ENCODE measurements around the gene SCN4A.

- TF ChIP-seq, protein P1, sequence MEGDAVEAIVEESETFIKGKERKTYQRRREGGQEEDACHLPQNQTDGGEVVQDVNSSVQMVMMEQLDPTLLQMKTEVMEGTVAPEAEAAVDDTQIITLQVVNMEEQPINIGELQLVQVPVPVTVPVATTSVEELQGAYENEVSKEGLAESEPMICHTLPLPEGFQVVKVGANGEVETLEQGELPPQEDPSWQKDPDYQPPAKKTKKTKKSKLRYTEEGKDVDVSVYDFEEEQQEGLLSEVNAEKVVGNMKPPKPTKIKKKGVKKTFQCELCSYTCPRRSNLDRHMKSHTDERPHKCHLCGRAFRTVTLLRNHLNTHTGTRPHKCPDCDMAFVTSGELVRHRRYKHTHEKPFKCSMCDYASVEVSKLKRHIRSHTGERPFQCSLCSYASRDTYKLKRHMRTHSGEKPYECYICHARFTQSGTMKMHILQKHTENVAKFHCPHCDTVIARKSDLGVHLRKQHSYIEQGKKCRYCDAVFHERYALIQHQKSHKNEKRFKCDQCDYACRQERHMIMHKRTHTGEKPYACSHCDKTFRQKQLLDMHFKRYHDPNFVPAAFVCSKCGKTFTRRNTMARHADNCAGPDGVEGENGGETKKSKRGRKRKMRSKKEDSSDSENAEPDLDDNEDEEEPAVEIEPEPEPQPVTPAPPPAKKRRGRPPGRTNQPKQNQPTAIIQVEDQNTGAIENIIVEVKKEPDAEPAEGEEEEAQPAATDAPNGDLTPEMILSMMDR (IDR thresholded peaks at IDR 0.05): no peak
- no peak for TF ChIP-seq EZH2 (IDR thresholded peaks at IDR 0.05)
Observed at GRCh38 chr17:63961355-63962212, 11.1 kb downstream of the SCN4A start.

All from neural progenitor cell (in vitro differentiated cells).